Hepatocyte (in vitro differentiated cells): ENCODE data around the gene OSBPL5.

Source experiments
- EZH2 ChIP-seq: fragments of 200-600 bp; sonication (generic); IDR thresholded peaks from 2 replicates; pipeline ENCODE4 v1.6.1; 2016; ENCODE audit warnings: antibody characterized with exemption, mild to moderate bottlenecking, borderline replicate concordance
- EZH2phosphoT487 ChIP-seq: fragments of 200-600 bp; sonication (generic); IDR thresholded peaks from one replicate; pipeline ENCODE4 v1.6.1; 2018; ENCODE audit warnings: antibody characterized with exemption, mild to moderate bottlenecking, low read depth, moderate library complexity; ENCODE audit not compliant: unreplicated experiment, severe bottlenecking
- TF ChIP-seq, protein P1 (sequence below): fragments of 200-600 bp; sonication (generic); IDR thresholded peaks from 2 replicates; pipeline ENCODE4 v1.5.1; 2016; ENCODE audit warnings: antibody characterized with exemption, mild to moderate bottlenecking; ENCODE audit not compliant: poor library complexity

DNA sequence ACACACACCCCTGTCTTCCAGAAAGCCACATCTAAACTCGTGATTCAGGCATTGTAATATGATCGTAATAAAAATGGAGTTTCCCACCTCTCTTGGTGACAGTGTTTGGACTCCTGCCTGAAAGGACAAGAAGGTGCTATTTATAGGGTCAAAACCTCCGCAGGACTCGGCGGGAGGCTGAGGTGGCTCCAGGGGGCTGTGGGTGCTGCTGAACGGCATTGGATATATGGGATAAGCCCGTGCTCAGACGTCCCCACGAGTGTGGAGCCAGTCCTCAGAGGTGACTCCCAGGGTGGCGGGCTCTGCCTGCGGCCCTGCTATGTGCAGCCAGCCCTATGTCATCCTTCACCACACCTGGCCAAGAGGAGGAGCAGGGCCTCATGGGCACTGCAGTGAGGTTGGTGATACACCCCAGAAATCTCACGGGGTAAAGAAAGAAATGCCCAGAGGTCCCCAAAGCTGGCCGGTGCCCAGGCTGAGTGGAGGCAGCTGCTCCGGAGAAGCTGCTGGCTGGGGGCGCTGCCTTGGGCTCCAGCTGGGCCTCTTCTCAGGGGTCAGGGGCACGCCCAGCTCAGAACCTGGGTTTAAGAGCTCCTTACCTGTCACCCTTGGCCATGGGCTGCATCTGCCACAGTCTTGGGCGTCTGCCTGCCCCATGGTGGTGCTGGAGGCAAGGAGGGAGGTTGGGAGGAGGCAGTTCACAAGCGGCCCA lies 5.1 kb upstream of the OSBPL5 start:
- TF ChIP-seq EZH2 (no peak), EZH2phosphoT487 (no peak)
- TF ChIP-seq, protein P1, sequence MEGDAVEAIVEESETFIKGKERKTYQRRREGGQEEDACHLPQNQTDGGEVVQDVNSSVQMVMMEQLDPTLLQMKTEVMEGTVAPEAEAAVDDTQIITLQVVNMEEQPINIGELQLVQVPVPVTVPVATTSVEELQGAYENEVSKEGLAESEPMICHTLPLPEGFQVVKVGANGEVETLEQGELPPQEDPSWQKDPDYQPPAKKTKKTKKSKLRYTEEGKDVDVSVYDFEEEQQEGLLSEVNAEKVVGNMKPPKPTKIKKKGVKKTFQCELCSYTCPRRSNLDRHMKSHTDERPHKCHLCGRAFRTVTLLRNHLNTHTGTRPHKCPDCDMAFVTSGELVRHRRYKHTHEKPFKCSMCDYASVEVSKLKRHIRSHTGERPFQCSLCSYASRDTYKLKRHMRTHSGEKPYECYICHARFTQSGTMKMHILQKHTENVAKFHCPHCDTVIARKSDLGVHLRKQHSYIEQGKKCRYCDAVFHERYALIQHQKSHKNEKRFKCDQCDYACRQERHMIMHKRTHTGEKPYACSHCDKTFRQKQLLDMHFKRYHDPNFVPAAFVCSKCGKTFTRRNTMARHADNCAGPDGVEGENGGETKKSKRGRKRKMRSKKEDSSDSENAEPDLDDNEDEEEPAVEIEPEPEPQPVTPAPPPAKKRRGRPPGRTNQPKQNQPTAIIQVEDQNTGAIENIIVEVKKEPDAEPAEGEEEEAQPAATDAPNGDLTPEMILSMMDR: no peak
